ENCODE results near the gene CPSF3.

DNA sequence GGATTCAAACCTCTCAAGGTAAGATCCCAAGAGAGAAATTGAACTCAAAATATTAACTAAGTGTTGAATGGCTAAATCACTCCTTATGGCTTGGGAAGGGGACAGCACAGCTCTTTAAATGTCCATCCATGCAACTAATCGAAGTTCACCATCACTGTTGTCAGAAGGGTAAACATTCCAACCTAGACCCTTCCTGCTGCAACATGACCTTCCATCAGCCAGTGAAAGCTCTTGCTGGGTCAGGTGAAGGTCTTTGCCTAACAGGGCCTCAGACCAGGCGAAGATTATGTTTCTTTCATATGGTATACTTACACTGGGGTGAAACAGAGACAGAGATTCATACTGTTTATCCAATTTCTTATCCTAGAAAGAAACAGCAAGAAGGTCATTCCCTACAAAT is 67.3 kb downstream of the CPSF3 start:
- TF ChIP-seq POLR2AphosphoS5 (IDR thresholded peaks at IDR 0.05), result no peak
- no peak for TF ChIP-seq POLR2A (IDR thresholded peaks at IDR 0.05)
- TF ChIP-seq CTCF (IDR thresholded peaks at IDR 0.05), result no peak

All from suprapubic skin (tissue), 4 donors.